ENCODE data around the gene PLK3.
A peak's percentile ranks its signal among the peaks of the same experiment; 100 is the strongest.

DNA sequence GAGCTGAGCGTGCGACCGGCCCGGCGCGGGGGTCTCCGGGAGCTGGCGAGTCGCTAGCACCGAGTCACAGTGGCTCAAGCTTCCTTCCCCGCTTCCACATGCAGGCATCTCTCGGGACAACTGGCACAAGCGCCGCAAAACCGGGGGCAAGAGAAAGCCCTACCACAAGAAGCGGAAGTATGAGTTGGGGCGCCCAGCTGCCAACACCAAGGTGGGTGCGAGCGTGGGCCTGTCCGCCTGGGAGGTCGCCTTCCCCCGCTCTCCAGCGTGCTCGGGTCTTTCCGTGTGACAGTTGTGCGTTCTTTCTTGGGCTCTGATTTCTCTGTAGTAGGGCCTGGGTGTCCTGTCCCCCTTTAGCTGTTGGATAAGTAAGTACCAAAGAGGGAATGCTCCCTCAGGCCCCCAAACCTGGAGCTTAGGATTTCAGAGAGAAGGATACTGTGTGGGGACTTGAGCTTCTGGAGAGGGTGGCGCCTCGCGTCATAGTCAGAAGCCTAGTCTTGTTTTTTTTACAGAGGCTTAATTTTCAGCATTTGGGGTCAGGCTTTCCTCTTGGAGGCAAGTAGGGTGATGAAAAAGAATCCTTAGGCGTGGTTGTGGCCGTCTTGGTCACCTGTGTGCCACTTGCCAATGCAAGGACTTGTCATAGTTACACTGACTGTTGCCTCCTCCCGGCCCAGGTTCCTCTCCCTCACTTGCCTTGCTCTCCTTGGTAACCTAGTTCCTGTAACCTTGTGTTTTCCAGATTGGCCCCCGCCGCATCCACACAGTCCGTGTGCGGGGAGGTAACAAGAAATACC lies 24.0 kb upstream of the PLK3 start:
- peak in 1 of 2 donors; percentile 20 for TF ChIP-seq POLR2A (IDR thresholded peaks at IDR 0.05)
- TF ChIP-seq, protein P1, sequence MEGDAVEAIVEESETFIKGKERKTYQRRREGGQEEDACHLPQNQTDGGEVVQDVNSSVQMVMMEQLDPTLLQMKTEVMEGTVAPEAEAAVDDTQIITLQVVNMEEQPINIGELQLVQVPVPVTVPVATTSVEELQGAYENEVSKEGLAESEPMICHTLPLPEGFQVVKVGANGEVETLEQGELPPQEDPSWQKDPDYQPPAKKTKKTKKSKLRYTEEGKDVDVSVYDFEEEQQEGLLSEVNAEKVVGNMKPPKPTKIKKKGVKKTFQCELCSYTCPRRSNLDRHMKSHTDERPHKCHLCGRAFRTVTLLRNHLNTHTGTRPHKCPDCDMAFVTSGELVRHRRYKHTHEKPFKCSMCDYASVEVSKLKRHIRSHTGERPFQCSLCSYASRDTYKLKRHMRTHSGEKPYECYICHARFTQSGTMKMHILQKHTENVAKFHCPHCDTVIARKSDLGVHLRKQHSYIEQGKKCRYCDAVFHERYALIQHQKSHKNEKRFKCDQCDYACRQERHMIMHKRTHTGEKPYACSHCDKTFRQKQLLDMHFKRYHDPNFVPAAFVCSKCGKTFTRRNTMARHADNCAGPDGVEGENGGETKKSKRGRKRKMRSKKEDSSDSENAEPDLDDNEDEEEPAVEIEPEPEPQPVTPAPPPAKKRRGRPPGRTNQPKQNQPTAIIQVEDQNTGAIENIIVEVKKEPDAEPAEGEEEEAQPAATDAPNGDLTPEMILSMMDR (IDR thresholded peaks at IDR 0.05): no peak

Measured in adrenal gland (tissue), 5 donors.